ENCODE results near the gene DHX35.

DHX35 gene

GRCh38 chr20:38962044-38962927 is at the start of gene DHX35:
TSS of gene DHX35 (plus strand) at chr20:38962344. CDS start at chr20:38962368, 24 bp downstream.
- TF ChIP-seq CTCF (IDR thresholded peaks at IDR 0.05; ENCODE audit: borderline replicate concordance, control extremely low read depth, extremely low read depth, insufficient read depth, missing control alignments): peak; percentile 34
- in situ Hi-C loops (cut with MboI; ENCODE audit: low sequenced_read_pairs, unreplicated experiment): no loop called here
- DNase-seq (ENCODE audit: low spot score): peak; percentile 100

GRCh38 chr20:38915355-38915754 is 46.8 kb upstream of the DHX35 start:
- in situ Hi-C loops (cut with MboI; ENCODE audit: low sequenced_read_pairs, unreplicated experiment): no loop called here
- no peak for TF ChIP-seq CTCF (IDR thresholded peaks at IDR 0.05; ENCODE audit: borderline replicate concordance, control extremely low read depth, extremely low read depth, insufficient read depth, missing control alignments)
- no peak for DNase-seq (ENCODE audit: low spot score)

- no peak for TF ChIP-seq CTCF (IDR thresholded peaks at IDR 0.05; ENCODE audit: borderline replicate concordance, control extremely low read depth, extremely low read depth, insufficient read depth, missing control alignments)
- in situ Hi-C loops (cut with MboI; ENCODE audit: low sequenced_read_pairs, unreplicated experiment): no loop called here
- DNase-seq (ENCODE audit: low spot score): no peak
Measured at GRCh38 chr20:38917657-38918056, 44.5 kb upstream of the DHX35 start.

GRCh38 chr20:38918172-38918571 is 44.0 kb upstream of the DHX35 start:
- in situ Hi-C loops (cut with MboI; ENCODE audit: low sequenced_read_pairs, unreplicated experiment): no loop called here
- no peak for DNase-seq (ENCODE audit: low spot score)
- TF ChIP-seq CTCF (IDR thresholded peaks at IDR 0.05; ENCODE audit: borderline replicate concordance, control extremely low read depth, extremely low read depth, insufficient read depth, missing control alignments): no peak

GRCh38 chr20:38919683-38920082 is 42.5 kb upstream of the DHX35 start:
- TF ChIP-seq CTCF (IDR thresholded peaks at IDR 0.05; ENCODE audit: borderline replicate concordance, control extremely low read depth, extremely low read depth, insufficient read depth, missing control alignments): no peak
- DNase-seq (ENCODE audit: low spot score): no peak
- in situ Hi-C loops (cut with MboI; ENCODE audit: low sequenced_read_pairs, unreplicated experiment): loop anchor here (10.0 kb wide), 1 partner anchor 125 kb away; no protein-coding TSS in a partner anchor

- TF ChIP-seq CTCF (IDR thresholded peaks at IDR 0.05; ENCODE audit: borderline replicate concordance, control extremely low read depth, extremely low read depth, insufficient read depth, missing control alignments): no peak
- in situ Hi-C loops (cut with MboI; ENCODE audit: low sequenced_read_pairs, unreplicated experiment): loop anchor here (10.0 kb wide), 1 partner anchor 124 kb away; no protein-coding TSS in a partner anchor
- DNase-seq (ENCODE audit: low spot score): no peak
Measured at GRCh38 chr20:38920411-38920810, 41.7 kb upstream of the DHX35 start.

Data from GM13976 (cell line).